AG09309 (cell line): ENCODE results near the gene LMO2.

Source experiments
- DNase-seq: peaks from one replicate; pipeline ENCODE4 v3.0.0-alpha.2; 2010; ENCODE audit warnings: low read depth
- H3K4me3 ChIP-seq: 2 replicates; pipeline ENCODE4 v1.5.1; 2011; ENCODE audit warnings: mild to moderate bottlenecking, low read depth, low read length, moderate library complexity; ENCODE audit not compliant: control insufficient read depth
- TF ChIP-seq, protein P1 (sequence below): IDR thresholded peaks from 2 replicates; pipeline ENCODE4 v1.5.1; 2011; ENCODE audit warnings: mild to moderate bottlenecking, low read depth, low read length, inconsistent platforms; ENCODE audit not compliant: insufficient read depth, control insufficient read depth; ENCODE audit errors: missing control alignments

LMO2 gene

DNA sequence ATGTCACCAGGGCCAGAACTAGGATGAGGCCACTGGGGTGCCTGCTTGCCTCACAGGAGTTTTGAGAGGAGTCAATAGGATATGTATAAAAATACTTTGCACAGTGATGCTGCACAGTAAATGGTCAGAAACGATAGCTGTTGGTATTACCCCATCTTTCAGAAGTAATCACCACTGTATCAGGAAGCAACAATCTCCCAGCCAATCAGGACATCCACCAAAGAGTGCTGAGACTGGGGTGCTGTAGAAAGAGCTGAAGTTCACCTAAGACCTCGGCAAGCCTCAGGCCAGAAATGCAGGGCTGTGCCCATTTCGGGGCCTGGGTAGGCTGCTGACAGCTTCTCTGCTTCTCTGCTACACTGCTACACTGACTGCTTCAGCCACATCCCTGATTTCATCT, 17.4 kb downstream of the LMO2 start:
- DNase-seq: no peak

GRCh38 chr11:33869481-33870422, 22.1 kb downstream of the LMO2 start:
- H3K4me3 ChIP-seq: peak overlapping the region; percentile 33
- no peak for DNase-seq
- TF ChIP-seq, protein P1, sequence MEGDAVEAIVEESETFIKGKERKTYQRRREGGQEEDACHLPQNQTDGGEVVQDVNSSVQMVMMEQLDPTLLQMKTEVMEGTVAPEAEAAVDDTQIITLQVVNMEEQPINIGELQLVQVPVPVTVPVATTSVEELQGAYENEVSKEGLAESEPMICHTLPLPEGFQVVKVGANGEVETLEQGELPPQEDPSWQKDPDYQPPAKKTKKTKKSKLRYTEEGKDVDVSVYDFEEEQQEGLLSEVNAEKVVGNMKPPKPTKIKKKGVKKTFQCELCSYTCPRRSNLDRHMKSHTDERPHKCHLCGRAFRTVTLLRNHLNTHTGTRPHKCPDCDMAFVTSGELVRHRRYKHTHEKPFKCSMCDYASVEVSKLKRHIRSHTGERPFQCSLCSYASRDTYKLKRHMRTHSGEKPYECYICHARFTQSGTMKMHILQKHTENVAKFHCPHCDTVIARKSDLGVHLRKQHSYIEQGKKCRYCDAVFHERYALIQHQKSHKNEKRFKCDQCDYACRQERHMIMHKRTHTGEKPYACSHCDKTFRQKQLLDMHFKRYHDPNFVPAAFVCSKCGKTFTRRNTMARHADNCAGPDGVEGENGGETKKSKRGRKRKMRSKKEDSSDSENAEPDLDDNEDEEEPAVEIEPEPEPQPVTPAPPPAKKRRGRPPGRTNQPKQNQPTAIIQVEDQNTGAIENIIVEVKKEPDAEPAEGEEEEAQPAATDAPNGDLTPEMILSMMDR: no peak

More for the DNA sequence above, 17.4 kb downstream of the LMO2 start:
- no peak overlapping the region for H3K4me3 ChIP-seq
- TF ChIP-seq, protein P1: no peak

GRCh38 chr11:33868647-33869461, 23.0 kb downstream of the LMO2 start:
- TF ChIP-seq, protein P1: no peak
- no peak for DNase-seq
- no peak overlapping the region for H3K4me3 ChIP-seq

DNA sequence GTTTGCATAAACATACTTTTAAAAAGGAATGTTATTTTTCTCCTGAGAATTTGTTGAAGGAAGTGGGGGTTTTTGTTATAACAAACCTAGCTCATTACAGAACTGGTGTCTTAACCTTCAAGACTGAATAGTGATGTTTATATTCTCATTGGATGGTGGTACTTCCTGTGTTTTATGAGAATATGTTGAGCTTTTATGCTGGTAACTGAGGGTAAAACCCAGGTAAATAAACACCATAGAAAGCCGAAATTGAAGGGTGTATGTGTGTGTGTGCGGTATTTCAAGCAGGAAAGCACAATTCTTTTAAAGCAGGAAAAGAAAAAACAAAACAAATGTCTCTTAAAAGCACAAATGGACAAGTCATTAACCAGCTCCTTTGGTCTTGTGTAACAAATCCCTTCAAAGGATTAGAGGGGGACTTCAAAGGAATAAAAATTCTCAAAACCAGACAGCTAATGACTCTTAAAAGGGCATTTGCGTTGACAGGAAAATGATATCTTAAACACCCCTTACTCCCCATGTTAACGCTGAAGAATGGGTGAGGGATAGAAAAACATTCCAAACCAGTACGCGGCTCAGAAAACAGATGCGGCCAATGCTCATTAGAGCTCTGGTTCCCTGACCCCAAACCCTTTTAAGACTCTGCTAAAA, 23.8 kb downstream of the LMO2 start:
- no peak for DNase-seq
- TF ChIP-seq, protein P1: no peak
- H3K4me3 ChIP-seq: no peak overlapping the region

DNA sequence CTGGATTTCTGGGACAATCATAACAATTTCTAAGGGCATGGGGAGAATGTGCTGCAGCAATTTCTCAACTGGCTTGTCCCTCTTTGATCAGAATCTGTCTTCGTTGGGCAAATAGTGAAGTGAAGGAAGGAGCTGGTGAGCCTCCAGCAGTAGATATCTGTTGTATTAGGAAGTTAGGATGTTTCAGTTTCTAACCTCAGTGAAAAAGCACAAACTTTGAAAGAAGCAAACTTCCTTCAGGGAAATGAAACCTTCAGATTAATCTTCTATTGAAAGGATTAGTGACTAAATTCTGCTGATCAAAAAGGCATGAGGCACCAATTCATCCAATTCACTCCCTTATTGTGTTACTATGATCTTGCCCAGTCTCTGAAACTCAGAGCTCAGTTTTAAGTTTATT, 24.3 kb downstream of the LMO2 start:
- TF ChIP-seq, protein P1: no peak
- H3K4me3 ChIP-seq: no peak overlapping the region
- no peak for DNase-seq

DNA sequence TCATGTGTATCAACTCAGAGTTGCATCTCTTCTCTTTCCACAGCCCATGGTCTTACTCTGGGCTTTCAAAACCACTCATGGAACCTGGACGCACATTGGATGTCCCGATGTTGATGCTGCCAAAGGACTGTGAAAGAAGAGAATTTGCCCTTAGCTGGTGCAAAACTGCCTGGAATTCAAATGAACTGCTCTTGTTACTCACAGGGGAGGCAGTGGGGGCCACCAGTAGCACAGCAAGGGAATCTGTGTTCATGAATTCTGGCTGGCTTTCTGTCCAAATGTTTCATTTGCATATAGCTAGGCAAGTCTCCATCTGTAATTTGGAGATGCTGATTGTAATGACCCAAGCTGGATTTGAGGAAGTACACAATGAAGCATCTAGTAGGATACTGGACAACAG, 24.9 kb downstream of the LMO2 start:
- no peak for DNase-seq
- TF ChIP-seq, protein P1: no peak
- H3K4me3 ChIP-seq: no peak overlapping the region
